Right atrium auricular region (tissue), 2 donors: ENCODE results near the gene NXPH3. TPM values are rescaled to one million over a fixed set of nuclear protein-coding genes. Genes with fewer than 3 reads are reported as not detected.

Source experiments
- DNase-seq: peaks from one replicate; pipeline ENCODE4 v3.0.0-alpha.2; 2019; ENCODE audit warnings: low spot score
- H3K27ac ChIP-seq, 2 donors: fragments of 200-600 bp; sonication (generic); 1 replicate in 1 of 2; 2 replicates in 1 of 2; pipeline ENCODE4 v1.5.1; 2016 to 2019
- H3K27me3 ChIP-seq, 2 donors: fragments of 200-600 bp; sonication (generic); one replicate each; pipeline versions ENCODE4 v1.5.1 to v1.6.0; 2017 to 2019
- H3K36me3 ChIP-seq: fragments of 200-600 bp; sonication (generic); one replicate; pipeline ENCODE4 v1.5.1; 2016
- H3K4me1 ChIP-seq, 2 donors: fragments of 200-600 bp; sonication (generic); one replicate each; pipeline versions ENCODE4 v1.5.1 to v1.6.0; 2017 to 2019
- H3K4me3 ChIP-seq, 2 donors: fragments of 200-600 bp; sonication (generic); 1 replicate in 1 of 2; 2 replicates in 1 of 2; pipeline ENCODE4 v1.5.1; 2017 to 2019; ENCODE audit warnings: mild to moderate bottlenecking in 1 of 2, moderate library complexity in 1 of 2
- H3K9me3 ChIP-seq, 2 donors: fragments of 200-600 bp; sonication (generic); one replicate each; pipeline ENCODE4 v1.5.1; 2019
- CTCF ChIP-seq, 2 donors: fragments of 200-600 bp; sonication (generic); IDR thresholded peaks; one replicate each; pipeline ENCODE4 v1.5.1; 2019; ENCODE audit warnings: antibody characterized with exemption in 2 of 2
- total RNA-seq, 2 donors: library from RNA; depleted of rRNA; stranded (reverse); fragments of >200 nt; gene quantifications; one replicate each; pipeline ENCODE4 v1.1.0, GENCODE V29; 2016

NXPH3 gene
- total RNA-seq, 2 donors from 2014 or later, result 3.4 to 8.8 TPM

- no peak overlapping the region for H3K4me3 ChIP-seq
These were observed 23.5 kb upstream of the NXPH3 start for GRCh38 chr17:49552070-49552751.

GRCh38 chr17:49553676-49554335 lies 21.9 kb upstream of the NXPH3 start:
- no peaks in the 10 kb centered on the region for H3K36me3 ChIP-seq
- H3K9me3 ChIP-seq, result no peaks in the 10 kb centered on the region
- H3K27ac ChIP-seq, result no peak overlapping the region
- TF ChIP-seq CTCF (IDR thresholded peaks at IDR 0.05), result no peak
- H3K27me3 ChIP-seq, result no peaks in the 10 kb centered on the region
- H3K4me1 ChIP-seq, result peaks cover 0 to 8% of the 10 kb centered on the region in 2 donors
- DNase-seq, result no peak
- H3K4me3 ChIP-seq, result no peak overlapping the region

More at GRCh38 chr17:49552070-49552751, 23.5 kb upstream of the NXPH3 start:
- Histone ChIP-seq H3K4me1 (peaks cover 0 to 15% of the 10 kb centered on the region in 2 donors), H3K36me3 (no peaks in the 10 kb centered on the region), H3K9me3 (no peaks in the 10 kb centered on the region), H3K27me3 (no peaks in the 10 kb centered on the region), H3K27ac (no peak overlapping the region)
- TF ChIP-seq CTCF (IDR thresholded peaks at IDR 0.05), result no peak
- DNase-seq, result no peak

GRCh38 chr17:49554694-49555494 lies 20.8 kb upstream of the NXPH3 start:
- no peak overlapping the region for H3K27ac ChIP-seq
- H3K4me3 ChIP-seq, result no peak overlapping the region
- TF ChIP-seq CTCF (IDR thresholded peaks at IDR 0.05), result no peak
- H3K9me3 ChIP-seq, result no peaks in the 10 kb centered on the region
- H3K27me3 ChIP-seq, result no peaks in the 10 kb centered on the region
- no peaks in the 10 kb centered on the region for H3K36me3 ChIP-seq
- DNase-seq, result no peak
- peaks cover 0 to 8% of the 10 kb centered on the region in 2 donors for H3K4me1 ChIP-seq

GRCh38 chr17:49555495-49556222 lies 20.0 kb upstream of the NXPH3 start:
- peaks cover 0 to 8% of the 10 kb centered on the region in 2 donors for H3K4me1 ChIP-seq
- H3K36me3 ChIP-seq, result no peaks in the 10 kb centered on the region
- no peaks in the 10 kb centered on the region for H3K9me3 ChIP-seq
- no peak for DNase-seq
- TF ChIP-seq CTCF (IDR thresholded peaks at IDR 0.05), result no peak
- no peak overlapping the region for H3K4me3 ChIP-seq
- H3K27ac ChIP-seq, result no peak overlapping the region
- no peaks in the 10 kb centered on the region for H3K27me3 ChIP-seq

GRCh38 chr17:49556223-49556943 lies 19.3 kb upstream of the NXPH3 start:
- Histone ChIP-seq H3K36me3 (no peaks in the 10 kb centered on the region), H3K4me1 (peaks cover 0 to 8% of the 10 kb centered on the region in 2 donors), H3K9me3 (no peaks in the 10 kb centered on the region), H3K27ac (no peak overlapping the region), H3K27me3 (no peaks in the 10 kb centered on the region), H3K4me3 (no peak overlapping the region)
- no peak for DNase-seq
- peak; percentile 95 to 99 for TF ChIP-seq CTCF (IDR thresholded peaks at IDR 0.05)
